Esophagus muscularis mucosa (tissue), 4 donors: Measurements from ENCODE around the gene LIN54. TPM values are rescaled to one million over a fixed set of nuclear protein-coding genes. Genes with fewer than 3 reads are reported as not detected.
"Not testable (repeated sequence)": the region's sequence is repeated elsewhere in the genome, so short reads cannot be mapped to it uniquely, and the experiment has no call there.

Experiments used
- DNase-seq: peaks from one replicate; pipeline ENCODE4 v3.0.0-alpha.2; 2017; ENCODE audit errors: extremely low spot score
- H3K27ac ChIP-seq, 4 donors: fragments of 200-600 bp; sonication (generic); replicated peaks in 1 of 4; 1 replicate in 3 of 4; 2 replicates in 1 of 4; pipeline ENCODE4 v1.5.1; 2016 to 2019; ENCODE audit warnings: mild to moderate bottlenecking in 1 of 4
- H3K27me3 ChIP-seq, 4 donors: fragments of 200-600 bp; sonication (generic); one replicate each; pipeline versions ENCODE4 v1.5.1 to v1.6.0; 2016 to 2019
- H3K36me3 ChIP-seq, 4 donors: fragments of 200-600 bp; sonication (generic); one replicate each; pipeline ENCODE4 v1.5.1; 2016 to 2019
- H3K4me1 ChIP-seq, 4 donors: fragments of 200-600 bp; sonication (generic); one replicate each; pipeline ENCODE4 v1.5.1; 2016 to 2019
- H3K4me3 ChIP-seq, 4 donors: fragments of 200-600 bp; sonication (generic); 1 replicate in 2 of 4; 2 replicates in 2 of 4; pipeline ENCODE4 v1.5.1; 2016 to 2019; ENCODE audit warnings: mild to moderate bottlenecking in 4 of 4, moderate library complexity in 1 of 4
- H3K9me3 ChIP-seq, 4 donors: fragments of 200-600 bp; sonication (generic); 1 replicate in 3 of 4; 2 replicates in 1 of 4; pipeline ENCODE4 v1.5.1; 2016 to 2019
- CTCF ChIP-seq, 3 experiments: fragments of 200-600 bp in 2 of 3; fragments of 450-650 bp in 1 of 3; sonication (generic) in 2 of 3; IDR thresholded peaks; one replicate each; pipeline ENCODE4 v1.5.1; 2017 to 2019; ENCODE audit warnings: antibody characterized with exemption in 3 of 3, mild to moderate bottlenecking in 2 of 3, moderate library complexity in 1 of 3
- EP300 ChIP-seq: sonication (generic); formaldehyde crosslinking; IDR thresholded peaks from one replicate; pipeline ENCODE4 v1.6.1; 2017; ENCODE audit warnings: antibody characterized with exemption
- POLR2A ChIP-seq: fragments of 450-650 bp; IDR thresholded peaks from one replicate; pipeline ENCODE4 v1.6.1; 2017; ENCODE audit warnings: antibody characterized with exemption, moderate library complexity, mild to moderate bottlenecking, low read depth
- POLR2AphosphoS5 ChIP-seq, 2 donors: sonication (generic); formaldehyde crosslinking; IDR thresholded peaks; one replicate each; pipeline ENCODE4 v1.6.1; 2017; ENCODE audit warnings: antibody characterized with exemption in 2 of 2
- WGBS: methylation state at CpG from one replicate; pipeline ENCODE4 v1.1.5; 2018; 5-methylcytosine and 5-hydroxymethylcytosine counted together
- intact Hi-C: fragments of 100-400 bp; cut with DNase I; formaldehyde crosslinking; loops from one replicate; pipeline ENCODE4 v1.15.1; 2023
- total RNA-seq, 4 donors: library from RNA; depleted of rRNA; stranded (reverse); fragments of >200 nt; gene quantifications; one replicate each; pipeline versions ENCODE4 v1.1.0 to v1.2.1, GENCODE V29; 2016

Gene LIN54
- total RNA-seq, 4 donors from 2014 or later: 8.6 to 10.6 (median 9.0) TPM

GRCh38 chr4:82921795-82922194, 88.8 kb downstream of the LIN54 start:
- Histone ChIP-seq H3K27me3 (no peaks in the 10 kb centered on the region), H3K9me3 (no peaks in the 10 kb centered on the region), H3K4me1 (no peaks in the 10 kb centered on the region), H3K36me3 (peaks cover 0 to 20% (median 12%) of the 10 kb centered on the region in 4 donors), H3K4me3 (no peak overlapping the region), H3K27ac (no peak overlapping the region)
- TF ChIP-seq EP300 (no peak), CTCF (IDR thresholded peaks at IDR 0.05) (no peak), POLR2AphosphoS5 (IDR thresholded peaks at IDR 0.05) (no peak), POLR2A (no peak)
- DNase-seq: no peak
- intact Hi-C loops: no loop called here

- H3K27me3 ChIP-seq: no peaks in the 10 kb centered on the region
- no peak overlapping the region for H3K27ac ChIP-seq
- no peak for TF ChIP-seq POLR2AphosphoS5 (IDR thresholded peaks at IDR 0.05)
- TF ChIP-seq CTCF (IDR thresholded peaks at IDR 0.05): no peak
- TF ChIP-seq EP300: no peak
- TF ChIP-seq POLR2A: no peak
- DNase-seq: no peak
- WGBS: 80% methylated on average over 2 of the region's 2 CpGs
- H3K9me3 ChIP-seq: no peaks in the 10 kb centered on the region
- H3K4me3 ChIP-seq: no peak overlapping the region
- no peaks in the 10 kb centered on the region for H3K4me1 ChIP-seq
- intact Hi-C loops: no loop called here
- H3K36me3 ChIP-seq: peaks cover 0 to 18% (median 12%) of the 10 kb centered on the region in 4 donors
Measured at GRCh38 chr4:82919386-82919785, 91.2 kb downstream of the LIN54 start.

GRCh38 chr4:82918091-82918490, 92.5 kb downstream of the LIN54 start:
- Histone ChIP-seq H3K27me3 (no peaks in the 10 kb centered on the region), H3K27ac (no peak overlapping the region), H3K9me3 (no peaks in the 10 kb centered on the region), H3K36me3 (peaks cover 0 to 22% (median 15%) of the 10 kb centered on the region in 4 donors), H3K4me1 (no peaks in the 10 kb centered on the region), H3K4me3 (no peak overlapping the region)
- no peak for TF ChIP-seq CTCF (IDR thresholded peaks at IDR 0.05)
- no peak for TF ChIP-seq EP300
- TF ChIP-seq POLR2A: no peak
- no peak for TF ChIP-seq POLR2AphosphoS5 (IDR thresholded peaks at IDR 0.05)
- no peak for DNase-seq
- 86% methylated on average over 7 of the region's 7 CpGs for WGBS
- intact Hi-C loops: no loop called here

GRCh38 chr4:82913968-82914367, 96.7 kb downstream of the LIN54 start:
- H3K9me3 ChIP-seq, DNase-seq, H3K27ac ChIP-seq, H3K4me1 ChIP-seq, H3K4me3 ChIP-seq, intact Hi-C loops, H3K27me3 ChIP-seq: not testable (repeated sequence)
- H3K36me3 ChIP-seq: peaks cover 0 to 33% (median 23%) of the 10 kb centered on the region in 4 donors
- WGBS: 100% methylated on average over 2 of the region's 2 CpGs

- TF ChIP-seq CTCF (IDR thresholded peaks at IDR 0.05) (no peak), EP300 (no peak), POLR2AphosphoS5 (IDR thresholded peaks at IDR 0.05) (no peak), POLR2A (no peak)
- intact Hi-C loops: no loop called here
- WGBS: 50% methylated on average over 2 of the region's 2 CpGs
Measured at GRCh38 chr4:82913305-82913704, 97.3 kb downstream of the LIN54 start.

More at GRCh38 chr4:82913305-82913704, 97.3 kb downstream of the LIN54 start:
- no peak for DNase-seq
- H3K27me3 ChIP-seq: no peaks in the 10 kb centered on the region
- no peak overlapping the region for H3K4me3 ChIP-seq
- H3K27ac ChIP-seq: no peak overlapping the region
- peaks cover 0 to 39% (median 26%) of the 10 kb centered on the region in 4 donors for H3K36me3 ChIP-seq
- no peaks in the 10 kb centered on the region for H3K9me3 ChIP-seq
- no peaks in the 10 kb centered on the region for H3K4me1 ChIP-seq
